Lung (tissue), 12 donors: ENCODE data around the gene SEPTIN14. TPM values are rescaled to one million over a fixed set of nuclear protein-coding genes. Genes with fewer than 3 reads are reported as not detected.
"Not testable (repeated sequence)": the region's sequence is repeated elsewhere in the genome, so short reads cannot be mapped to it uniquely, and the experiment has no call there.

Experiments
- ATAC-seq: fragments of 200-7000 bp; cut with Tn5 transposase; one replicate; pipeline ENCODE4 v1.9.1; 2020; ENCODE audit warnings: moderate number of reproducible peaks; ENCODE audit not compliant: insufficient read depth, low FRiP score
- DNase-seq, 3 donors: peaks; one replicate each; pipeline ENCODE4 v3.0.0-alpha.2; 2013 to 2017
- H3K27ac ChIP-seq, 2 donors: one replicate each; pipeline ENCODE4 v1.5.1; 2013; ENCODE audit warnings: mild to moderate bottlenecking in 2 of 2, moderate library complexity in 2 of 2, control low read depth in 1 of 2, inconsistent platforms in 1 of 2, low read depth in 1 of 2, low read length in 1 of 2
- H3K27me3 ChIP-seq, 3 donors: one replicate each; pipeline ENCODE4 v1.5.1; 2013; ENCODE audit warnings: low read length in 2 of 3; ENCODE audit not compliant: control insufficient read depth in 3 of 3, insufficient read depth in 3 of 3
- H3K36me3 ChIP-seq, 4 donors: one replicate each; pipeline ENCODE4 v1.5.1; 2013; ENCODE audit warnings: low read length in 4 of 4, mild to moderate bottlenecking in 1 of 4, moderate library complexity in 1 of 4; ENCODE audit not compliant: control insufficient read depth in 4 of 4, insufficient read depth in 4 of 4
- H3K4me1 ChIP-seq, 5 donors: one replicate each; pipeline ENCODE4 v1.5.1; 2013; ENCODE audit warnings: low read length in 5 of 5, mild to moderate bottlenecking in 2 of 5, moderate library complexity in 1 of 5; ENCODE audit not compliant: control insufficient read depth in 5 of 5, insufficient read depth in 5 of 5
- H3K4me3 ChIP-seq: one replicate; pipeline ENCODE4 v1.5.1; 2013; ENCODE audit warnings: mild to moderate bottlenecking, control low read depth, moderate library complexity
- H3K9ac ChIP-seq, 2 donors: one replicate each; pipeline ENCODE4 v1.5.1; 2013; ENCODE audit warnings: low read length in 2 of 2, control low read depth in 1 of 2; ENCODE audit not compliant: insufficient read depth in 1 of 2
- H3K9me3 ChIP-seq, 4 donors: one replicate each; pipeline ENCODE4 v1.5.1; 2013; ENCODE audit warnings: low read length in 3 of 4, mild to moderate bottlenecking in 1 of 4, moderate library complexity in 1 of 4; ENCODE audit not compliant: control insufficient read depth in 4 of 4, insufficient read depth in 3 of 4
- CTCF ChIP-seq: IDR thresholded peaks from 2 replicates; pipeline ENCODE4 v1.5.1; 2012; ENCODE audit warnings: mild to moderate bottlenecking; ENCODE audit errors: control extremely low read depth, extremely low read depth
- WGBS, 2 donors: extraction: QIAGEN DNeasy Blood & Tissue Kit; methylation state at CpG; one replicate each; pipeline ENCODE4 v1.1.7; 2013; 5-methylcytosine and 5-hydroxymethylcytosine counted together
- polyA plus RNA-seq, 2 donors: library from polyadenylated mRNA; stranded (reverse); fragments of 200-250 nt; gene quantifications; one replicate each; pipeline ENCODE4 v1.2.1, GENCODE V29; 2013
- total RNA-seq, 2 donors: library from RNA; depleted of rRNA in 1 of 2; stranded (reverse); fragments of >200 nt in 1 of 2; gene quantifications; one replicate each; pipeline ENCODE4 v1.2.1, GENCODE V29; 2014 to 2021
- donor health status: control.
- donor health status: control.
- donor health status: Bipolar disorder and iron deficiency.
- donor health status: healthy.
- donor health status: DM: yes; HTN: yes; CAD: no.

SEPTIN14 gene
- total and polyA plus RNA-seq, 4 donors, result not detected

- ATAC-seq (no peak), DNase-seq (no peak)
- Histone ChIP-seq H3K4me3 (no peak overlapping the region), H3K9ac (no peak overlapping the region), H3K27me3 (no peaks in the 10 kb centered on the region), H3K4me1 (no peaks in the 10 kb centered on the region), H3K27ac (no peak overlapping the region), H3K36me3 (no peaks in the 10 kb centered on the region), H3K9me3 (peaks cover 0 to 19% (median 12%) of the 10 kb centered on the region in 4 donors)
- 73 to 83% methylated on average over 1 of the region's 1 CpG for WGBS, 2 donors
- TF ChIP-seq CTCF, result no peak
These were observed 35.0 kb downstream of the SEPTIN14 start for GRCh38 chr7:55827577-55827976.

- 79% methylated on average over 2 of the region's 2 CpGs for WGBS, 2 donors
These were observed 43.9 kb downstream of the SEPTIN14 start for GRCh38 chr7:55818686-55819085.

GRCh38 chr7:55797260-55797659 is 65.3 kb downstream of the SEPTIN14 start:
- ATAC-seq, H3K9ac ChIP-seq, H3K4me1 ChIP-seq, H3K36me3 ChIP-seq, H3K27me3 ChIP-seq, H3K27ac ChIP-seq, DNase-seq, H3K4me3 ChIP-seq: not testable (repeated sequence)
- 62 to 81% methylated on average over 1 of the region's 1 CpG for WGBS, 2 donors
- peaks cover 0 to 10% (median 0%) of the 10 kb centered on the region in 4 donors for H3K9me3 ChIP-seq

More at GRCh38 chr7:55818686-55819085, 43.9 kb downstream of the SEPTIN14 start:
- ATAC-seq (no peak), DNase-seq (no peak)
- no peak for TF ChIP-seq CTCF
- H3K9me3 ChIP-seq, result peaks cover 0 to 15% (median 8%) of the 10 kb centered on the region in 4 donors
- H3K4me1 ChIP-seq, result no peaks in the 10 kb centered on the region
- no peaks in the 10 kb centered on the region for H3K27me3 ChIP-seq
- H3K27ac ChIP-seq, result no peak overlapping the region
- no peak overlapping the region for H3K4me3 ChIP-seq
- H3K9ac ChIP-seq, result no peak overlapping the region
- H3K36me3 ChIP-seq, result no peaks in the 10 kb centered on the region

- DNase-seq, result no peak
- no peak for TF ChIP-seq CTCF
- 83 to 94% methylated on average over 10 of the region's 10 CpGs for WGBS, 2 donors
- no peak for ATAC-seq
- Histone ChIP-seq H3K4me1 (no peaks in the 10 kb centered on the region), H3K27me3 (no peaks in the 10 kb centered on the region), H3K36me3 (no peaks in the 10 kb centered on the region), H3K9me3 (peaks cover 0 to 10% (median 0%) of the 10 kb centered on the region in 4 donors), H3K27ac (no peak overlapping the region), H3K4me3 (no peak overlapping the region), H3K9ac (no peak overlapping the region)
These were observed 68.0 kb downstream of the SEPTIN14 start for GRCh38 chr7:55794527-55794926.
